ENCODE data around the gene CFAP69.

CFAP69 gene

DNA sequence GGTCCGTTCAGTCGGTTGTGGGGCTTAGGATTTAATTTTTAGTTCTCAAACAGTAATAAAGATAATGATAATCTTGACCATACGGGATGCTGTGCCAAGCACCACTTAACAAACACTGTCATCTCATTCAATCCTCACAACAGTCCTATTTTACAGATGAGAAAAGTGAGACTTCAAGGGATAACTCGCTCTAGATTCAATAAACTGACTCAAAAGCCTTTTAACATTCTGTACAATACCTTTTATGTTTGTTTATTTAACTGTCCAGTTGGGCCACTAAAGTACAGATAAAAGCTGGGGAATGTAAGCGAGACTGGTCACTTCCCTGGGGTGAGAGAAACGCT lies 437 bp upstream of the CFAP69 start:
- no peak; the same call in 2 of the 3 replicates for ATAC-seq

DNA sequence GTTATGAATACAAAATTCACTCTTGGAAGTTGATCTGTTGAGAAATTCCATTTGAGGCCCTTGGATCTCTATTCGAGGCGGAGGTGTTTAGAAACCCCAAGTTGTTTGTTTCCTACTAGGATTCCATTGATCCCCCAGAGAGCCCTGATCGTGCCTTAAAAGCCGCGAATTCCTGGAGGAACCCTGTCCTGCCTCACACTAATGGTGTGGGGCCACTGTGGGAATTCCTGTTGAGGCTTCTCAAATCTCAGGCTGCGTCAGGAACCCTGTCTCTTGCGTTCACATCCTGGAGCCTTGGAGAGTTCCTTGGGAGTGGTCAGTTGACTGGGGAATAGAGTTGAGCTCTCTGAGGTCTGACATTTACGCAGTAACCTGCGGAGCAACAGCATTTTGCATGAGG lies 1.2 kb downstream of the CFAP69 start:
- no peak for ATAC-seq
- TF ChIP-seq TCF4 (CRISPR knock-in tag; IDR thresholded peaks at IDR 0.05; ENCODE audit: borderline replicate concordance) (no peak), TOX (CRISPR knock-in tag; IDR thresholded peaks at IDR 0.05; ENCODE audit: borderline replicate concordance) (no peak), CSDC2 (CRISPR knock-in tag; IDR thresholded peaks at IDR 0.05) (no peak), GLIS3 (CRISPR knock-in tag; IDR thresholded peaks at IDR 0.05) (no peak), ZNF565 (CRISPR knock-in tag; conservative IDR thresholded peaks at IDR 0.05; ENCODE audit: low read depth) (no peak), ISL1 (CRISPR knock-in tag; IDR thresholded peaks at IDR 0.05) (no peak), SNAI2 (CRISPR knock-in tag; IDR thresholded peaks at IDR 0.05) (no peak), CREB5 (CRISPR knock-in tag; IDR thresholded peaks at IDR 0.05; ENCODE audit: low read depth) (no peak), ZNF70 (CRISPR knock-in tag; IDR thresholded peaks at IDR 0.05) (no peak), ZC3H10 (CRISPR knock-in tag; IDR thresholded peaks at IDR 0.05) (no peak), ZNF8 (CRISPR knock-in tag; IDR thresholded peaks at IDR 0.05) (no peak), ZFP3 (CRISPR knock-in tag; IDR thresholded peaks at IDR 0.05) (no peak), ZFP30 (CRISPR knock-in tag; IDR thresholded peaks at IDR 0.05) (no peak), OSR1 (CRISPR knock-in tag; IDR thresholded peaks at IDR 0.05) (no peak), ESRRG (CRISPR knock-in tag; IDR thresholded peaks at IDR 0.05) (no peak), RARB (CRISPR knock-in tag; IDR thresholded peaks at IDR 0.05) (no peak)
- TF ChIP-seq, protein P1, sequence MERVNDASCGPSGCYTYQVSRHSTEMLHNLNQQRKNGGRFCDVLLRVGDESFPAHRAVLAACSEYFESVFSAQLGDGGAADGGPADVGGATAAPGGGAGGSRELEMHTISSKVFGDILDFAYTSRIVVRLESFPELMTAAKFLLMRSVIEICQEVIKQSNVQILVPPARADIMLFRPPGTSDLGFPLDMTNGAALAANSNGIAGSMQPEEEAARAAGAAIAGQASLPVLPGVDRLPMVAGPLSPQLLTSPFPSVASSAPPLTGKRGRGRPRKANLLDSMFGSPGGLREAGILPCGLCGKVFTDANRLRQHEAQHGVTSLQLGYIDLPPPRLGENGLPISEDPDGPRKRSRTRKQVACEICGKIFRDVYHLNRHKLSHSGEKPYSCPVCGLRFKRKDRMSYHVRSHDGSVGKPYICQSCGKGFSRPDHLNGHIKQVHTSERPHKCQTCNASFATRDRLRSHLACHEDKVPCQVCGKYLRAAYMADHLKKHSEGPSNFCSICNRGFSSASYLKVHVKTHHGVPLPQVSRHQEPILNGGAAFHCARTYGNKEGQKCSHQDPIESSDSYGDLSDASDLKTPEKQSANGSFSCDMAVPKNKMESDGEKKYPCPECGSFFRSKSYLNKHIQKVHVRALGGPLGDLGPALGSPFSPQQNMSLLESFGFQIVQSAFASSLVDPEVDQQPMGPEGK (CRISPR knock-in tag; IDR thresholded peaks at IDR 0.05; ENCODE audit: borderline replicate concordance): no peak
- TF ChIP-seq, protein P2, sequence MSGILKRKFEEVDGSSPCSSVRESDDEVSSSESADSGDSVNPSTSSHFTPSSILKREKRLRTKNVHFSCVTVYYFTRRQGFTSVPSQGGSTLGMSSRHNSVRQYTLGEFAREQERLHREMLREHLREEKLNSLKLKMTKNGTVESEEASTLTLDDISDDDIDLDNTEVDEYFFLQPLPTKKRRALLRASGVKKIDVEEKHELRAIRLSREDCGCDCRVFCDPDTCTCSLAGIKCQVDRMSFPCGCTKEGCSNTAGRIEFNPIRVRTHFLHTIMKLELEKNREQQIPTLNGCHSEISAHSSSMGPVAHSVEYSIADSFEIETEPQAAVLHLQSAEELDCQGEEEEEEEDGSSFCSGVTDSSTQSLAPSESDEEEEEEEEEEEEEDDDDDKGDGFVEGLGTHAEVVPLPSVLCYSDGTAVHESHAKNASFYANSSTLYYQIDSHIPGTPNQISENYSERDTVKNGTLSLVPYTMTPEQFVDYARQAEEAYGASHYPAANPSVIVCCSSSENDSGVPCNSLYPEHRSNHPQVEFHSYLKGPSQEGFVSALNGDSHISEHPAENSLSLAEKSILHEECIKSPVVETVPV (CRISPR knock-in tag; IDR thresholded peaks at IDR 0.05): no peak

More for the DNA sequence above, 437 bp upstream of the CFAP69 start:
- TF ChIP-seq BACH2 (CRISPR knock-in tag; IDR thresholded peaks at IDR 0.05; ENCODE audit: borderline replicate concordance): no peak
- no peak for TF ChIP-seq ZNF8 (CRISPR knock-in tag; IDR thresholded peaks at IDR 0.05)
- TF ChIP-seq, protein P2 (CRISPR knock-in tag; IDR thresholded peaks at IDR 0.05): no peak
- no peak for TF ChIP-seq RARB (CRISPR knock-in tag; IDR thresholded peaks at IDR 0.05)
- TF ChIP-seq ISL1 (CRISPR knock-in tag; IDR thresholded peaks at IDR 0.05): no peak
- TF ChIP-seq CSDC2 (CRISPR knock-in tag; IDR thresholded peaks at IDR 0.05): no peak
- no peak for TF ChIP-seq ZNF565 (CRISPR knock-in tag; conservative IDR thresholded peaks at IDR 0.05; ENCODE audit: low read depth)
- TF ChIP-seq ZFP3 (CRISPR knock-in tag; IDR thresholded peaks at IDR 0.05): no peak

DNA sequence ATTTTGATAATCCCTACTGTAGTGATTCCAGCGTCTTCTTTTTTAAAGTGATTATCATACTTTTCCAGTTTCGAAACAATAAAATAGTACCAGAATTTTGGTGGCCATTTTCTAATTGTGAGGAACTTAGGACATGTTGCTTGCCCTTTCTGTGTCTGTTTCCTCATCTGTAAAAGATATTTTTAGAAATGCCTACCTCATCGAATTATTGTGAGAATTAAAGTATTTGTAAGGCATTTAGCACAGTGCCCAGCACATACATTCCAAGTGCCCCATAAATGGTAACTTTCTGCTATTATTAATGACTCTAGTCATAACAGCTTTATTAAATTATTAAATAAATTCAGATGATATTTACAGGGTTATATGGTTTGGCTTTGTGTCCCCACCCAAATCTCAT lies 3.7 kb downstream of the CFAP69 start:
- TF ChIP-seq ZFP30 (CRISPR knock-in tag; IDR thresholded peaks at IDR 0.05) (no peak), OSR1 (CRISPR knock-in tag; IDR thresholded peaks at IDR 0.05) (no peak), ZNF8 (CRISPR knock-in tag; IDR thresholded peaks at IDR 0.05) (no peak), ZC3H10 (CRISPR knock-in tag; IDR thresholded peaks at IDR 0.05) (no peak), ARNTL (CRISPR knock-in tag; IDR thresholded peaks at IDR 0.05; ENCODE audit: borderline replicate concordance, low read depth) (no peak), ZNF70 (CRISPR knock-in tag; IDR thresholded peaks at IDR 0.05) (no peak), BACH2 (CRISPR knock-in tag; IDR thresholded peaks at IDR 0.05; ENCODE audit: borderline replicate concordance) (no peak), TCF4 (CRISPR knock-in tag; IDR thresholded peaks at IDR 0.05; ENCODE audit: borderline replicate concordance) (no peak), ZNF565 (CRISPR knock-in tag; conservative IDR thresholded peaks at IDR 0.05; ENCODE audit: low read depth) (no peak), CREB5 (CRISPR knock-in tag; IDR thresholded peaks at IDR 0.05; ENCODE audit: low read depth) (no peak), GLIS3 (CRISPR knock-in tag; IDR thresholded peaks at IDR 0.05) (no peak), CSDC2 (CRISPR knock-in tag; IDR thresholded peaks at IDR 0.05) (no peak), PPARA (CRISPR knock-in tag; IDR thresholded peaks at IDR 0.05; ENCODE audit: borderline replicate concordance) (no peak), SNAI2 (CRISPR knock-in tag; IDR thresholded peaks at IDR 0.05) (no peak), ISL1 (CRISPR knock-in tag; IDR thresholded peaks at IDR 0.05) (no peak), TOX (CRISPR knock-in tag; IDR thresholded peaks at IDR 0.05; ENCODE audit: borderline replicate concordance) (no peak)
- TF ChIP-seq, protein P1 (CRISPR knock-in tag; IDR thresholded peaks at IDR 0.05; ENCODE audit: borderline replicate concordance): no peak
- ATAC-seq: no peak

Data from SK-N-SH treated with all-trans-retinoic acid at 6 μM for 48 hours (cell line).